Upper lobe of left lung (tissue), 4 donors: ENCODE results near the gene SLC19A2.

Experiments
- EP300 ChIP-seq, 4 donors: sonication (generic); formaldehyde crosslinking; IDR thresholded peaks; one replicate each; pipeline ENCODE4 v1.5.1; 2017; ENCODE audit warnings: antibody characterized with exemption in 4 of 4, control low read depth in 2 of 4
- POLR2A ChIP-seq, 4 donors: fragments of 450-650 bp; IDR thresholded peaks; one replicate each; pipeline ENCODE4 v1.5.1; 2016 to 2017; ENCODE audit warnings: antibody characterized with exemption in 4 of 4, mild to moderate bottlenecking in 2 of 4
- POLR2AphosphoS5 ChIP-seq, 2 donors: sonication (generic); formaldehyde crosslinking; IDR thresholded peaks; one replicate each; pipeline ENCODE4 v1.5.1; 2017; ENCODE audit warnings: antibody characterized with exemption in 2 of 2
- TF ChIP-seq, protein P1 (sequence below), 6 experiments: fragments of 450-650 bp in 4 of 6; fragments of 200-600 bp in 2 of 6; sonication (generic) in 2 of 6; IDR thresholded peaks; one replicate each; pipeline ENCODE4 v1.5.1; 2016 to 2019; ENCODE audit warnings: antibody characterized with exemption in 6 of 6

DNA sequence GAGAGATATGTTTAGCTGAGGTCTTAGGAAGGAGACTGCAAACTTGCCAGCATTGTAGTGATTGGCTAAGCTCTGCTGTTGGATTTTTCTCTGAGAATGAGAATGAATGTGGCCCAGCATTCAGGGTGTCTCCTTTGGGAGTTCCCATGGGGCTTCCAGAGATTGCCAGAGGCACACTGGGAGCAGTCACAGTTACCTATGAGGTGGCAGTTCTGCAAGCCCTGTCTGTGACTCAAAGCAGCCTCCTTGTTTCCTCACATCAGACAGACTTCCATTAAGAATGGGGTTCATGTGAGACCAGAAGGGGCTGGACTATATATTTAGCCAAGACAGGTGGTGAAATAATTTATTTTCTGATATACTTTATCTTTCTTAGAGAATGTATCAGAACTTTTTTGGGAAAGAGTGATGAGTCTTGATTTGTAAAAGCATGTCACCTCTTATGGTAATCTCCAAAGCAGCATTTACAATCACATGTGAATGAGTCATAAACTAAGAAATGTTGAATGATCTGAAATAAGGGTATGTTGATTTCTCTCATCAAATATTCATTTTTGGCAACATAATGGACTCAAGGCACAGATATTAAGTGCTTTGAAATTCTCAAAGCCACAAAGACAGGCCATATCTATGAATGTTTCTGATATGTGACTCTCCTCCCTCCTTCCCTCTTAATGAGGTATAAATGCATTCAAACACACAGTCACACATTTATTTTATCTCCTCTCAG is 9.5 kb upstream of the SLC19A2 start:
- TF ChIP-seq, protein P1, sequence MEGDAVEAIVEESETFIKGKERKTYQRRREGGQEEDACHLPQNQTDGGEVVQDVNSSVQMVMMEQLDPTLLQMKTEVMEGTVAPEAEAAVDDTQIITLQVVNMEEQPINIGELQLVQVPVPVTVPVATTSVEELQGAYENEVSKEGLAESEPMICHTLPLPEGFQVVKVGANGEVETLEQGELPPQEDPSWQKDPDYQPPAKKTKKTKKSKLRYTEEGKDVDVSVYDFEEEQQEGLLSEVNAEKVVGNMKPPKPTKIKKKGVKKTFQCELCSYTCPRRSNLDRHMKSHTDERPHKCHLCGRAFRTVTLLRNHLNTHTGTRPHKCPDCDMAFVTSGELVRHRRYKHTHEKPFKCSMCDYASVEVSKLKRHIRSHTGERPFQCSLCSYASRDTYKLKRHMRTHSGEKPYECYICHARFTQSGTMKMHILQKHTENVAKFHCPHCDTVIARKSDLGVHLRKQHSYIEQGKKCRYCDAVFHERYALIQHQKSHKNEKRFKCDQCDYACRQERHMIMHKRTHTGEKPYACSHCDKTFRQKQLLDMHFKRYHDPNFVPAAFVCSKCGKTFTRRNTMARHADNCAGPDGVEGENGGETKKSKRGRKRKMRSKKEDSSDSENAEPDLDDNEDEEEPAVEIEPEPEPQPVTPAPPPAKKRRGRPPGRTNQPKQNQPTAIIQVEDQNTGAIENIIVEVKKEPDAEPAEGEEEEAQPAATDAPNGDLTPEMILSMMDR (IDR thresholded peaks at IDR 0.05): no peak
- no peak for TF ChIP-seq POLR2AphosphoS5 (IDR thresholded peaks at IDR 0.05)
- TF ChIP-seq POLR2A (IDR thresholded peaks at IDR 0.05): no peak
- no peak for TF ChIP-seq EP300 (IDR thresholded peaks at IDR 0.05)
